IMR-90 (cell line): ENCODE results near the gene SLX9. TPM values are rescaled to one million over a fixed set of nuclear protein-coding genes. Genes with fewer than 3 reads are reported as not detected.
A peak's percentile ranks its signal among the peaks of the same experiment; 100 is the strongest.

Experiments used
- ATAC-seq: fragments of 200-7000 bp; cut with Tn5 transposase; 2 replicates; pipeline ENCODE4 v1.9.1; 2020; ENCODE audit warnings: low read depth, mild to moderate bottlenecking, moderate library complexity
- BruUV-seq: library from RNA; stranded (reverse); fragments of 400-500 nt; replicated peaks from 2 replicates; lab custom pipeline; 2021; lab: Mats Ljungman, UMichigan
- CTCF ChIA-PET: fragments of 300-600 bp; formaldehyde crosslinking; extraction: SDS; loops from one replicate; lab custom pipeline; 2021; ENCODE audit warnings: antibody characterized with exemption; lab: Yijun Ruan, JAX
- POLR2A ChIA-PET: fragments of 300-600 bp; sonication (Branson Sonifier 250); formaldehyde crosslinking; loops from one replicate; lab custom pipeline; 2022; ENCODE audit warnings: antibody characterized with exemption; ENCODE audit not compliant: unreplicated experiment; lab: Charles Lee
- DNase-seq: peaks from one replicate; pipeline ENCODE4 v3.0.0; 2013
- H2AFZ ChIP-seq: replicated peaks from 2 replicates; pipeline ENCODE3; 2013; ENCODE audit warnings: low read length, mild to moderate bottlenecking; ENCODE audit not compliant: poor library complexity
- H2AK5ac ChIP-seq: 2 replicates; pipeline ENCODE4 v1.6.1; 2013; ENCODE audit warnings: low read depth, low read length, inconsistent platforms
- H2AK9ac ChIP-seq: replicated peaks from 2 replicates; pipeline ENCODE3; 2013; ENCODE audit warnings: mild to moderate bottlenecking, low read depth, low read length, moderate library complexity; ENCODE audit not compliant: poor library complexity
- H2BK120ac ChIP-seq: 2 replicates; pipeline ENCODE4 v1.6.1; 2013; ENCODE audit warnings: low read depth, low read length, inconsistent platforms
- H2BK15ac ChIP-seq: 3 replicates; pipeline ENCODE4 v1.6.1; 2013; ENCODE audit warnings: low read depth, low read length, inconsistent platforms
- H2BK20ac ChIP-seq: 2 replicates; pipeline ENCODE4 v1.6.1; 2013; ENCODE audit warnings: low read depth, mild to moderate bottlenecking, inconsistent platforms, low read length, moderate library complexity
- H2BK5ac ChIP-seq: 2 replicates; pipeline ENCODE4 v1.6.1; 2013; ENCODE audit warnings: mild to moderate bottlenecking, low read depth, low read length, inconsistent platforms; ENCODE audit not compliant: poor library complexity, severe bottlenecking
- H3K14ac ChIP-seq: replicated peaks from 2 replicates; pipeline ENCODE4 v1.6.1; 2013; ENCODE audit warnings: low read depth, low read length, inconsistent platforms
- H3K18ac ChIP-seq: 2 replicates; pipeline ENCODE4 v1.6.1; 2013; ENCODE audit warnings: low read depth, low read length, control low read depth
- H3K23ac ChIP-seq: 2 replicates; pipeline ENCODE4 v1.6.1; 2013; ENCODE audit warnings: low read depth, low read length, inconsistent platforms
- H3K27ac ChIP-seq: 2 replicates; pipeline ENCODE4 v1.5.1; 2013; ENCODE audit warnings: mild to moderate bottlenecking, control low read depth, low read length; ENCODE audit not compliant: insufficient read depth
- H3K27me3 ChIP-seq: 2 replicates; pipeline ENCODE4 v1.6.1; 2013; ENCODE audit warnings: low read length; ENCODE audit not compliant: control insufficient read depth, insufficient read depth
- H3K36me3 ChIP-seq: 2 replicates; pipeline ENCODE4 v1.6.1; 2013; ENCODE audit warnings: low read length, mixed read lengths; ENCODE audit not compliant: control insufficient read depth, insufficient read depth
- H3K4ac ChIP-seq: 2 replicates; pipeline ENCODE4 v1.6.1; 2013; ENCODE audit warnings: low read depth, low read length, inconsistent platforms
- H3K4me1 ChIP-seq: 2 replicates; pipeline ENCODE4 v1.6.1; 2013; ENCODE audit warnings: low read length, mixed read lengths; ENCODE audit not compliant: control insufficient read depth, insufficient read depth
- H3K4me2 ChIP-seq: 2 replicates; pipeline ENCODE4 v1.6.1; 2013; ENCODE audit warnings: low read depth, mild to moderate bottlenecking, control low read depth, low read length, moderate library complexity
- H3K4me3 ChIP-seq: 2 replicates; pipeline ENCODE4 v1.5.1; 2013; ENCODE audit warnings: low read depth, mild to moderate bottlenecking, control low read depth, low read length, moderate library complexity; ENCODE audit not compliant: insufficient read depth
- H3K56ac ChIP-seq: 2 replicates; pipeline ENCODE4 v1.6.1; 2013; ENCODE audit warnings: low read length, inconsistent platforms; ENCODE audit not compliant: insufficient read depth; ENCODE audit errors: extremely low read depth
- H3K79me1 ChIP-seq, 2 experiments: 2 replicates each; pipeline ENCODE4 v1.6.1; 2013; ENCODE audit warnings: low read length in 2 of 2, inconsistent platforms in 1 of 2, low read depth in 1 of 2
- H3K9ac ChIP-seq: 2 replicates; pipeline ENCODE4 v1.6.1; 2013; ENCODE audit warnings: low read depth, low read length, control low read depth
- H3K9me1 ChIP-seq: 2 replicates; pipeline ENCODE4 v1.6.1; 2013; ENCODE audit warnings: low read length, inconsistent platforms; ENCODE audit not compliant: insufficient read depth
- H3K9me3 ChIP-seq: 2 replicates; pipeline ENCODE4 v1.6.1; 2013; ENCODE audit warnings: low read length; ENCODE audit not compliant: control insufficient read depth, insufficient read depth
- H4K20me1 ChIP-seq: 2 replicates; pipeline ENCODE4 v1.6.1; 2013; ENCODE audit warnings: low read length, inconsistent platforms; ENCODE audit not compliant: insufficient read depth
- H4K5ac ChIP-seq: 2 replicates; pipeline ENCODE4 v1.6.1; 2013; ENCODE audit warnings: mild to moderate bottlenecking, low read depth, low read length, control low read depth
- H4K8ac ChIP-seq, 2 experiments: 2 replicates each; pipeline ENCODE4 v1.6.1; 2013; ENCODE audit warnings: low read depth in 2 of 2, low read length in 2 of 2, control low read depth in 1 of 2, inconsistent platforms in 1 of 2
- H4K91ac ChIP-seq: 2 replicates; pipeline ENCODE4 v1.6.1; 2013; ENCODE audit warnings: low read depth, low read length, inconsistent platforms; ENCODE audit not compliant: insufficient read depth
- BHLHE40 ChIP-seq: fragments of 150-350 bp; IDR thresholded peaks from 2 replicates; pipeline ENCODE4 v1.6.1; 2016; ENCODE audit warnings: mild to moderate bottlenecking, low read depth, low read length
- CHD1 ChIP-seq: IDR thresholded peaks from 2 replicates; pipeline ENCODE4 v1.6.1; 2012; ENCODE audit warnings: low read depth, low read length, improper control_type of control experiment
- FOS ChIP-seq: fragments of 150-350 bp; IDR thresholded peaks from 2 replicates; pipeline ENCODE4 v1.6.1; 2016; ENCODE audit warnings: low read depth, low read length
- MAFK ChIP-seq: IDR thresholded peaks from 2 replicates; pipeline ENCODE4 v1.6.1; 2012; ENCODE audit warnings: low read depth, low read length, improper control_type of control experiment
- MAZ ChIP-seq: IDR thresholded peaks from 2 replicates; pipeline ENCODE4 v1.6.1; 2012; ENCODE audit warnings: low read depth, mild to moderate bottlenecking, low read length, improper control_type of control experiment, moderate library complexity, borderline replicate concordance
- MXI1 ChIP-seq: IDR thresholded peaks from 2 replicates; pipeline ENCODE4 v1.6.1; 2012; ENCODE audit warnings: low read depth, mild to moderate bottlenecking, low read length, moderate library complexity, borderline replicate concordance
- POLR2A ChIP-seq: IDR thresholded peaks from 2 replicates; pipeline ENCODE4 v1.6.1; 2012; ENCODE audit warnings: mild to moderate bottlenecking, low read depth, low read length
- RAD21 ChIP-seq: IDR thresholded peaks from 2 replicates; pipeline ENCODE4 v1.6.1; 2012; ENCODE audit warnings: low read length, improper control_type of control experiment
- RCOR1 ChIP-seq: IDR thresholded peaks from 2 replicates; pipeline ENCODE4 v1.6.1; 2012; ENCODE audit warnings: mild to moderate bottlenecking, low read length, improper control_type of control experiment; ENCODE audit not compliant: insufficient replicate concordance
- SMC3 ChIP-seq: fragments of 150-350 bp; IDR thresholded peaks from 2 replicates; pipeline ENCODE4 v1.6.1; 2016; ENCODE audit warnings: low read depth, mild to moderate bottlenecking, antibody characterized with exemption, low read length, moderate library complexity
- WGBS, 2 experiments: methylation state at CpG; one replicate each; pipeline versions ENCODE4 v1.1.5 to v1.1.7; 2013; ENCODE audit warnings: missing lambda C conversion rate in 2 of 2; ENCODE audit not compliant: insufficient read length in 1 of 2; ENCODE audit errors: extremely low coverage in 2 of 2; 5-methylcytosine and 5-hydroxymethylcytosine counted together
- dilution Hi-C: fragments of 300-500 bp; cut with HindIII; formaldehyde crosslinking; loops from one replicate; pipeline ENCODE4 v1.14.3; 2018; ENCODE audit warnings: low sequenced_read_pairs; ENCODE audit not compliant: unreplicated experiment
- in situ Hi-C: fragments of 300-500 bp; cut with MboI; formaldehyde crosslinking; loops from 3 replicates; pipeline ENCODE4 v1.14.3; 2019; ENCODE audit warnings: low sequenced_read_pairs, inconsistent platforms, mixed read lengths
- intact Hi-C: fragments of 100-400 bp; cut with micrococcal nuclease; formaldehyde crosslinking; loops from 2 replicates; pipeline ENCODE4 v1.10.0; 2022
- polyA plus RNA-seq, 3 experiments: library from polyadenylated mRNA; depleted of rRNA; stranded (reverse); fragments of >200 nt; gene quantifications; 2 replicates each; pipeline ENCODE4 v1.2.3, GENCODE V29; 2012; ENCODE audit warnings: low replicate concordance in 1 of 3
- total RNA-seq: library from RNA; depleted of rRNA; stranded (reverse); fragments of >200 nt; gene quantifications from 2 replicates; pipeline ENCODE4 v1.2.3, GENCODE V29; 2012
- TF ChIP-seq, protein P1 (sequence below): conservative IDR thresholded peaks from 2 replicates; pipeline ENCODE4 v1.5.1; 2012; ENCODE audit warnings: mild to moderate bottlenecking, low read depth, low read length, improper control_type of control experiment
- TF ChIP-seq, protein P2 (sequence below): fragments of 150-350 bp; IDR thresholded peaks from 2 replicates; pipeline ENCODE4 v1.6.1; 2017; ENCODE audit warnings: mild to moderate bottlenecking, antibody characterized with exemption, low read length, low read depth
- TF ChIP-seq, protein P3 (sequence below): fragments of 150-350 bp; IDR thresholded peaks from 2 replicates; pipeline ENCODE4 v1.6.1; 2016; ENCODE audit warnings: low read depth, mild to moderate bottlenecking, low read length, moderate library complexity, borderline replicate concordance

SLX9 gene
- total and polyA plus RNA-seq, 2 of the 4 experiments (the other 2 are of a cell fraction) = 10.4 to 21.7 TPM

DNA sequence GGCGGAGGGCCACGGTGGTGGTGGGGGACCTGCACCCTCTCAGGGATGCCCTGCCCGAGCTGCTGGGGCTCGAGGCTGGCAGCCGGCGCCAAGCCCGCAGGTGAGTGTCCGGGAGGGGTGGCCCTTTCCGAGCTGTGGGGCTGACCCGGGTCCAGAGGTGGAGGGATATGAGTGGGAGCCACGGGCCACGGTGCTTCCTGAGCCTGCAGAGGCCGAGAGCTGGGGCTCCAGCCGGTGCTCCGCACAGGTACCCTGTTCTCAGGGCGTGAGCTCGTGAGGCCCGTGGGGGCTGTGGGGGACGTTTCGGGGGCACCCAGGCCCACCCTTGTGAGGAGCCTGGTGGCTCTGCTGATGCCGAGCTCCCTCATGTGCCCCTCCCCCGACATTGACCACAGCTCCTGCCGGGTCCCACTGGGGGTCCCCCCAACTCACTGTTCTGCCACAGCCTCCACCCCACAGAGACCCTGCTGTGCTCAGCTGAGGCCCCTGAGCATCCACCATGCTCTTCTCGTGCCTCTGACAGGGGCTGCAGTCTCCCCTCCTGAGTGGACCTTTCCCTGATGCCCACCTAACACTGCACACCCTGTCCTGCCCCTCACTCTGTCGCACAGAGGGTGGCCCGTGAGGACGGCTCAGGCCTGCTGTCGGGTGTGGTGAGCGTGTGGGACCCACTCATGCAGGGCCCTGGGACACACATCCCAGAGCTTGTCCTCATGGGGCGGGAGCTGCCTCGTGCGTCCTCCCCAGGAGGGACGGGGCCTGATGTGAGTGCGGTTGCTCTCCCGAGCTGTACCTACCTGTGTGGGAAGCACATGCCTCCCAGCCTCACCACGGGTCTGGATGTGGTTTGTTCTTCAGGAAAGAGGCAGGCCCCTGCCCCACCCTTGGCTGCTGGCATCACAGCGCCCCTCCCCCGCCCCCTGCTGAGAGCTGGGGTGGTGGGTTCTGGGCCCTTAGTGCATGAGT lies 27.5 kb downstream of the SLX9 start:
- Histone ChIP-seq H3K27ac (no peak overlapping the region; the same call in 1 of the 2 replicates), H3K14ac (peak overlapping the region; percentile 21; the same call in 1 of the 2 replicates), H2AFZ (peak overlapping the region; percentile 15), H3K9ac (no peak overlapping the region), H4K20me1 (no peaks in the 10 kb centered on the region; the same call in 1 of the 2 replicates), H3K36me3 (peaks cover 18% of the 10 kb centered on the region), H3K4ac (peak overlapping the region; percentile 39; the same call in 1 of the 2 replicates), H2BK15ac (peak overlapping the region; percentile 84; the same call in 2 of the 3 replicates), H4K91ac (peak overlapping the region; percentile 75), H2BK20ac (peak overlapping the region; percentile 63; the same call in 1 of the 2 replicates), H2AK5ac (peak overlapping the region; percentile 96), H4K5ac (no peak overlapping the region), H2BK120ac (peak overlapping the region; percentile 66), H2AK9ac (no peak overlapping the region), H2BK5ac (peak overlapping the region; percentile 28), H3K4me3 (no peak overlapping the region), H3K9me3 (peaks cover 5% of the 10 kb centered on the region; the same call in 1 of the 2 replicates), H3K4me2 (no peak overlapping the region), H3K18ac (no peak overlapping the region), H3K4me1 (peaks cover 24% of the 10 kb centered on the region), H3K56ac (no peak overlapping the region), H3K9me1 (peaks cover 23% of the 10 kb centered on the region), H3K23ac (no peak overlapping the region), H3K79me1 (peaks cover 13 to 63% of the 10 kb centered on the region in 2 experiments), H4K8ac (peak overlapping the region; percentile 23 to 49; a peak in 2 of 4 replicates), H3K27me3 (no peaks in the 10 kb centered on the region)
- no TSS peak for BruUV-seq
- no peak for DNase-seq
- POLR2A ChIA-PET = no interaction called here
- 93% methylated on average over 19 of the region's 38 CpGs; no CpG with 5 or more reads in 1 of the 2 experiments for WGBS, 2 experiments
- dilution Hi-C loops = no loop called here
- CTCF ChIA-PET = interaction anchor here (1.5 kb wide), 1 partner anchor 169 kb away, joined by 3 read pairs; no protein-coding TSS in a partner anchor
- intact Hi-C loops = no loop called here
- no peak for ATAC-seq
- in situ Hi-C loops = no loop called here
- TF ChIP-seq, protein P1, sequence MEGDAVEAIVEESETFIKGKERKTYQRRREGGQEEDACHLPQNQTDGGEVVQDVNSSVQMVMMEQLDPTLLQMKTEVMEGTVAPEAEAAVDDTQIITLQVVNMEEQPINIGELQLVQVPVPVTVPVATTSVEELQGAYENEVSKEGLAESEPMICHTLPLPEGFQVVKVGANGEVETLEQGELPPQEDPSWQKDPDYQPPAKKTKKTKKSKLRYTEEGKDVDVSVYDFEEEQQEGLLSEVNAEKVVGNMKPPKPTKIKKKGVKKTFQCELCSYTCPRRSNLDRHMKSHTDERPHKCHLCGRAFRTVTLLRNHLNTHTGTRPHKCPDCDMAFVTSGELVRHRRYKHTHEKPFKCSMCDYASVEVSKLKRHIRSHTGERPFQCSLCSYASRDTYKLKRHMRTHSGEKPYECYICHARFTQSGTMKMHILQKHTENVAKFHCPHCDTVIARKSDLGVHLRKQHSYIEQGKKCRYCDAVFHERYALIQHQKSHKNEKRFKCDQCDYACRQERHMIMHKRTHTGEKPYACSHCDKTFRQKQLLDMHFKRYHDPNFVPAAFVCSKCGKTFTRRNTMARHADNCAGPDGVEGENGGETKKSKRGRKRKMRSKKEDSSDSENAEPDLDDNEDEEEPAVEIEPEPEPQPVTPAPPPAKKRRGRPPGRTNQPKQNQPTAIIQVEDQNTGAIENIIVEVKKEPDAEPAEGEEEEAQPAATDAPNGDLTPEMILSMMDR = no peak
- TF ChIP-seq MXI1 = no peak
- no peak for TF ChIP-seq RCOR1
- TF ChIP-seq FOS = no peak
- TF ChIP-seq, protein P2, sequence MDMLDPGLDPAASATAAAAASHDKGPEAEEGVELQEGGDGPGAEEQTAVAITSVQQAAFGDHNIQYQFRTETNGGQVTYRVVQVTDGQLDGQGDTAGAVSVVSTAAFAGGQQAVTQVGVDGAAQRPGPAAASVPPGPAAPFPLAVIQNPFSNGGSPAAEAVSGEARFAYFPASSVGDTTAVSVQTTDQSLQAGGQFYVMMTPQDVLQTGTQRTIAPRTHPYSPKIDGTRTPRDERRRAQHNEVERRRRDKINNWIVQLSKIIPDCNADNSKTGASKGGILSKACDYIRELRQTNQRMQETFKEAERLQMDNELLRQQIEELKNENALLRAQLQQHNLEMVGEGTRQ = no peak
- TF ChIP-seq MAFK = no peak
- no peak for TF ChIP-seq CHD1
- TF ChIP-seq, protein P3, sequence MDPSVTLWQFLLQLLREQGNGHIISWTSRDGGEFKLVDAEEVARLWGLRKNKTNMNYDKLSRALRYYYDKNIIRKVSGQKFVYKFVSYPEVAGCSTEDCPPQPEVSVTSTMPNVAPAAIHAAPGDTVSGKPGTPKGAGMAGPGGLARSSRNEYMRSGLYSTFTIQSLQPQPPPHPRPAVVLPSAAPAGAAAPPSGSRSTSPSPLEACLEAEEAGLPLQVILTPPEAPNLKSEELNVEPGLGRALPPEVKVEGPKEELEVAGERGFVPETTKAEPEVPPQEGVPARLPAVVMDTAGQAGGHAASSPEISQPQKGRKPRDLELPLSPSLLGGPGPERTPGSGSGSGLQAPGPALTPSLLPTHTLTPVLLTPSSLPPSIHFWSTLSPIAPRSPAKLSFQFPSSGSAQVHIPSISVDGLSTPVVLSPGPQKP = no peak
- TF ChIP-seq SMC3 = no peak
- TF ChIP-seq RAD21 = no peak
- no peak for TF ChIP-seq POLR2A
- TF ChIP-seq MAZ = no peak
- TF ChIP-seq BHLHE40 = no peak
